Smooth muscle cell (in vitro differentiated cells): ENCODE measurements around the gene FLAD1. TPM values are rescaled to one million over a fixed set of nuclear protein-coding genes. Genes with fewer than 3 reads are reported as not detected.
"Not testable (repeated sequence)": the region's sequence is repeated elsewhere in the genome, so short reads cannot be mapped to it uniquely, and the experiment has no call there.

Source experiments
- DNase-seq: peaks from one replicate; lab custom pipeline; 2025; ENCODE audit not compliant: unreplicated experiment; lab: John Stamatoyannopoulos, UW
- H2AFZ ChIP-seq: fragments of 200-600 bp; sonication (generic); 2 replicates; pipeline ENCODE4 v1.6.0; 2016; ENCODE audit warnings: antibody characterized with exemption, low read depth, mild to moderate bottlenecking
- H3F3A ChIP-seq: fragments of 200-600 bp; sonication (generic); 2 replicates; pipeline ENCODE4 v1.6.0; 2017; ENCODE audit warnings: antibody characterized with exemption, low read depth
- H3K27ac ChIP-seq: fragments of 200-600 bp; sonication (generic); 2 replicates; pipeline ENCODE4 v1.5.1; 2016; ENCODE audit warnings: low read depth, mild to moderate bottlenecking
- H3K27me3 ChIP-seq: fragments of 200-600 bp; sonication (generic); 2 replicates; pipeline ENCODE4 v1.6.1; 2016; ENCODE audit warnings: low read depth, mild to moderate bottlenecking
- H3K36me3 ChIP-seq: fragments of 200-600 bp; sonication (generic); 2 replicates; pipeline ENCODE4 v1.5.1; 2016; ENCODE audit warnings: low read depth
- H3K4me1 ChIP-seq: fragments of 200-600 bp; sonication (generic); 2 replicates; pipeline ENCODE4 v1.5.1; 2016; ENCODE audit warnings: low read depth
- H3K4me2 ChIP-seq: fragments of 200-600 bp; sonication (generic); 2 replicates; pipeline ENCODE4 v1.6.0; 2016; ENCODE audit warnings: mild to moderate bottlenecking
- H3K4me3 ChIP-seq: fragments of 200-600 bp; sonication (generic); 2 replicates; pipeline ENCODE4 v1.5.1; 2016; ENCODE audit warnings: mild to moderate bottlenecking
- H3K79me2 ChIP-seq: fragments of 200-600 bp; sonication (generic); 2 replicates; pipeline ENCODE4 v1.6.0; 2016; ENCODE audit warnings: low read depth, mild to moderate bottlenecking
- H3K9ac ChIP-seq: fragments of 200-600 bp; sonication (generic); 2 replicates; pipeline ENCODE4 v1.6.0; 2016; ENCODE audit warnings: low read depth
- H3K9me3 ChIP-seq: fragments of 200-600 bp; sonication (generic); replicated peaks from 2 replicates; pipeline ENCODE4 v1.5.1; 2016; ENCODE audit warnings: low read depth
- H4K20me1 ChIP-seq: fragments of 200-600 bp; sonication (generic); 2 replicates; pipeline ENCODE4 v1.6.0; 2016; ENCODE audit warnings: low read depth
- WGBS: methylation state at CpG from one replicate; pipeline ENCODE4 v1.1.7; 2016; ENCODE audit warnings: low lambda C conversion rate; 5-methylcytosine and 5-hydroxymethylcytosine counted together
- polyA plus RNA-seq: library from polyadenylated mRNA; unstranded; fragments of >200 nt; fragmentation: Nextera tagmentation; extraction: Ambion mirVana; gene quantifications from 2 replicates; pipeline ENCODE4 v1.2.1, GENCODE V29; 2016
- total RNA-seq: library from RNA; depleted of rRNA; stranded (reverse); fragments of >200 nt; gene quantifications from 2 replicates; pipeline ENCODE4 v1.2.3, GENCODE V29; 2014
- TF ChIP-seq, protein P1 (sequence below): fragments of 200-600 bp; sonication (generic); IDR thresholded peaks from 2 replicates; pipeline ENCODE4 v1.5.1; 2017; ENCODE audit warnings: borderline replicate concordance, mild to moderate bottlenecking, antibody characterized with exemption; ENCODE audit not compliant: insufficient read depth, poor library complexity, severe bottlenecking

FLAD1 gene
- total and polyA plus RNA-seq, 2 experiments from 2014 or later = 31.1 to 51.4 TPM

DNA sequence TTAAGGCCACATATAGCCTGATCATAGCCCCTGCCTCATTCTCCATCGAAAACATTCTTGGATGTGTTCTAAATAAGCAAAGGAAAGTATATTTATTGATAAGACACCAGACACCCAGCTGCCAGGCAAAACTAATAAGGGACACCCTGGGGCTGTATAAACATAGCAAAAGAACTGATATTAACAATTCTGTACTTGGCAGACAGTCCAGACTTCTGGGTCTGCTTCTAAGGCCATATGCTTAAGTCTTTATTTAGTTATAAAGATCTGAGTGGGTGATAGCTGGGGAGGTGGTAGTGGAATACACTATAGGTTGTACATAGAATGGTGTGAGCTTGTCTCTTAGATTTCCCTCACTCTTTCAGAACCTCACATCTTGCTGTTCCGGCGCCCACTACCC lies 4.8 kb upstream of the FLAD1 start:
- H3K9me3 ChIP-seq = no peaks in the 10 kb centered on the region
- no peaks in the 10 kb centered on the region for H3K27me3 ChIP-seq
- peaks cover 35% of the 10 kb centered on the region for H3K79me2 ChIP-seq
- H3K4me2 ChIP-seq = no peak overlapping the region
- no peaks in the 10 kb centered on the region for H3K36me3 ChIP-seq
- no peaks in the 10 kb centered on the region for H4K20me1 ChIP-seq
- no peak overlapping the region for H3K4me3 ChIP-seq
- TF ChIP-seq, protein P1, sequence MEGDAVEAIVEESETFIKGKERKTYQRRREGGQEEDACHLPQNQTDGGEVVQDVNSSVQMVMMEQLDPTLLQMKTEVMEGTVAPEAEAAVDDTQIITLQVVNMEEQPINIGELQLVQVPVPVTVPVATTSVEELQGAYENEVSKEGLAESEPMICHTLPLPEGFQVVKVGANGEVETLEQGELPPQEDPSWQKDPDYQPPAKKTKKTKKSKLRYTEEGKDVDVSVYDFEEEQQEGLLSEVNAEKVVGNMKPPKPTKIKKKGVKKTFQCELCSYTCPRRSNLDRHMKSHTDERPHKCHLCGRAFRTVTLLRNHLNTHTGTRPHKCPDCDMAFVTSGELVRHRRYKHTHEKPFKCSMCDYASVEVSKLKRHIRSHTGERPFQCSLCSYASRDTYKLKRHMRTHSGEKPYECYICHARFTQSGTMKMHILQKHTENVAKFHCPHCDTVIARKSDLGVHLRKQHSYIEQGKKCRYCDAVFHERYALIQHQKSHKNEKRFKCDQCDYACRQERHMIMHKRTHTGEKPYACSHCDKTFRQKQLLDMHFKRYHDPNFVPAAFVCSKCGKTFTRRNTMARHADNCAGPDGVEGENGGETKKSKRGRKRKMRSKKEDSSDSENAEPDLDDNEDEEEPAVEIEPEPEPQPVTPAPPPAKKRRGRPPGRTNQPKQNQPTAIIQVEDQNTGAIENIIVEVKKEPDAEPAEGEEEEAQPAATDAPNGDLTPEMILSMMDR = no peak
- WGBS = 94% methylated on average over 3 of the region's 3 CpGs
- DNase-seq = no peak
- no peak overlapping the region for H2AFZ ChIP-seq
- peaks cover 14% of the 10 kb centered on the region for H3K4me1 ChIP-seq
- H3K27ac ChIP-seq = no peak overlapping the region
- H3K9ac ChIP-seq = no peak overlapping the region
- H3F3A ChIP-seq = peaks cover 12% of the 10 kb centered on the region

DNA sequence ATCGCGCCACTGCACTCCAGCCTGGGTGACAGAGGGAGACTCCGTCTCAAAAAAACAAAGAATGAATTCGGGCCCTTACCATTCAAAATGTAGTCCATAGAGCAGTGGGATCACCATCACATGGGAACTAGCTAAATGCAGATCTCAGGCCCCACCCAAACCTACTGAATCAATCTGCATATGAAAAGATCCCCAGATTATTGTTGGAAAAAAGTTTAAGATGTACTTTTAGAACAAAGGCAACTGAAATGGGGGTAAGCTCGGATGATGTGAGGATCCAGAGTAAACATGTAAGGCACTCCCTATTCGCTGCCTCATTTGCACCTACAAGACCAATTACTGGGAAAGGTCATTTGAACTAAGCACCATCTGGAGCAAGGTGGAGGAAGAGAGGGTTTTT lies 803 bp upstream of the FLAD1 start:
- H3K9ac ChIP-seq = peak overlapping the region; percentile 21
- 57% methylated on average over 6 of the region's 6 CpGs for WGBS

DNA sequence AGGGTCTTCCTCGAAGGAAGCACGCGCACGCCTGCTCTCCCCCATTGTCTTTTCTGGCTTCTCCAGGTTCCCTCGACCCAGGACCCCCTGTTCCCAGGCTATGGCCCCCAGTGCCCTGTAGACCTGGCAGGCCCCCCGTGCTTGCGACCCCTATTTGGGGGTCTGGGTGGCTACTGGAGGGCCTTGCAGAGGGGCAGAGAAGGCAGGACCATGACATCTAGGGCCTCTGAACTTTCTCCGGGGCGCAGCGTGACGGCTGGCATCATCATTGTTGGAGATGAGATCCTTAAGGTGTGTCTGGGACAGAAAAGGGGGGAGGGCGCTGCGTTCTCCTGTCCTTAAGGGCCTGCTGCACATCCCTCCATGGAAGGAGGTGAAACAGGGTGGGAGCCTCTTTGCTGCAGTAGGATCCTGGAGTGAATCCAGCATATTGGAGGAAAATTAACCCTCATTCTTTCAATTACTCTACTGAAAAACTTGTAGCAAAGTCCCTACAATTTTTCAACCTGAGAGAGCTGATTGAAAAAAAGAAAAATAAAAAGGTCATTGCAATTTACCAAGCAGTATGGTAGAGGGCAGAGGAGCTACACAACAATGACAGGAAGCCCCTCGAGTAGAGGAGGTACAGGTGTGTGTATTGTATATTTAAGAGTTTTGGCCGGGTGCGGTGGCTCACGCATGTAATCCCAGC lies 777 bp downstream of the FLAD1 start:
- peaks cover 33% of the 10 kb centered on the region for H3K79me2 ChIP-seq
- no peaks in the 10 kb centered on the region for H3F3A ChIP-seq
- H3K27me3 ChIP-seq = no peaks in the 10 kb centered on the region
- peak overlapping the region; percentile 78 for H2AFZ ChIP-seq
- H3K9ac ChIP-seq = peak overlapping the region; percentile 82
- H3K4me2 ChIP-seq = peak overlapping the region; percentile 100
- peak overlapping the region; percentile 12 for H3K27ac ChIP-seq
- H3K36me3 ChIP-seq = no peaks in the 10 kb centered on the region
- peak overlapping the region; percentile 74 for H3K4me3 ChIP-seq
- TF ChIP-seq, protein P1 = no peak
- H3K4me1 ChIP-seq = peaks cover 9% of the 10 kb centered on the region
- H3K9me3 ChIP-seq = no peaks in the 10 kb centered on the region
- WGBS = 27% methylated on average over 17 of the region's 17 CpGs
- no peak for DNase-seq
- no peaks in the 10 kb centered on the region for H4K20me1 ChIP-seq

More for the DNA sequence above, 803 bp upstream of the FLAD1 start:
- TF ChIP-seq, protein P1 = no peak
- Histone ChIP-seq H3K36me3 (no peaks in the 10 kb centered on the region), H3K27me3 (no peaks in the 10 kb centered on the region), H3K9me3 (no peaks in the 10 kb centered on the region), H3K79me2 (peaks cover 41% of the 10 kb centered on the region), H3F3A (no peaks in the 10 kb centered on the region), H3K4me3 (peak overlapping the region; percentile 74), H4K20me1 (no peaks in the 10 kb centered on the region), H2AFZ (peak overlapping the region; percentile 86), H3K4me2 (peak overlapping the region; percentile 91), H3K4me1 (peaks cover 9% of the 10 kb centered on the region), H3K27ac (no peak overlapping the region)
- DNase-seq = no peak

DNA sequence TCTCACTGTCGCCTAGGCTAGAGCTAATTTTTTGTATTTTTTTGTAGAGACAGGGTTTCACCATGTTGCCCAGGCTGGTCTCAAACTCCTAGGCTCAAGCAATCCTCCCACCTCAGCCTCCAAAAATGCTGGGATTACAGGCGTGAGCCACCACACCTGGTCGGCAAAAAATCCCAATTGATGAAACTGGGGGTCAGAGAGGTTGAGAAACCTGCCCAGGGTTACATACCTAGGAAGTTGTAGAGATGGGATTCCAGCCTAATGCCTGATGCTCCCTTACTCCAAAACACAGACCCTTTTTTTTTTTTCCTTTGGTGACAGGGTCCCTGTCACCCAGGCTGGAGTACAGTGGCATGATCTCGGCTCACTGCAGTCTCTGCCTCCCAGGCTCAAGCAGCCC lies 3.6 kb downstream of the FLAD1 start:
- not testable (repeated sequence) for H3K27me3 ChIP-seq, H3K36me3 ChIP-seq, H3K4me3 ChIP-seq, H3K9me3 ChIP-seq, H3K27ac ChIP-seq, H3K9ac ChIP-seq, H3K4me2 ChIP-seq, H3F3A ChIP-seq, DNase-seq, H3K4me1 ChIP-seq, H2AFZ ChIP-seq, H4K20me1 ChIP-seq
- 97% methylated on average over 4 of the region's 4 CpGs for WGBS
- H3K79me2 ChIP-seq = peaks cover 32% of the 10 kb centered on the region
